Mammary epithelial cell (primary cell): Measurements from ENCODE around the gene CACNA1E.

Source experiments
- EZH2 ChIP-seq: IDR thresholded peaks from 2 replicates; pipeline ENCODE4 v1.6.1; 2012; ENCODE audit warnings: low read length, inconsistent platforms, borderline replicate concordance
- TF ChIP-seq, protein P1 (sequence below), 2 donors: IDR thresholded peaks in 1 of 2; conservative IDR thresholded peaks in 1 of 2; 2 replicates each; pipeline ENCODE4 v1.5.1; 2011 to 2012; ENCODE audit warnings: inconsistent platforms in 2 of 2, low read length in 2 of 2, mild to moderate bottlenecking in 2 of 2, control low read depth in 1 of 2, low read depth in 1 of 2; ENCODE audit not compliant: insufficient read depth in 1 of 2; ENCODE audit errors: extremely low read depth in 1 of 2

DNA sequence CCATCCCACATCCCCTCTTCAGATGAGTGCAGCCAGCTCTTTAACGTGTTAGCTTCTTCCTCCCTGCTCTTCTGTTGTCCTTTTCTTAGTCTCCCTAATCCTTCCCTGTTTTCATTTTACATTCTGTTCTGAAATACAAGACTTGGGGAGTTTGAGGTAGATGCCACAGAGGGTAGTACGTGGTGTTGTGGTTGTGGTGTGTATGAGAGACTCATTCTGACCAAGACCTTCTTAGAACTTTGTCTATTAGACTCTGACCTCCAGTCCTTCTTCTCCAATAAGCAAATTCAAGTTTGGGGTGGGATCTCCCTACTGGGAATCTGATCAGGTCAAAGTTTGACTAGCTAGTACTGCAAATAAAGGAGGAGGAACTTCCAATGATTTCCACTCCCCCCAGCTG, 39.5 kb downstream of the CACNA1E start:
- TF ChIP-seq, protein P1, sequence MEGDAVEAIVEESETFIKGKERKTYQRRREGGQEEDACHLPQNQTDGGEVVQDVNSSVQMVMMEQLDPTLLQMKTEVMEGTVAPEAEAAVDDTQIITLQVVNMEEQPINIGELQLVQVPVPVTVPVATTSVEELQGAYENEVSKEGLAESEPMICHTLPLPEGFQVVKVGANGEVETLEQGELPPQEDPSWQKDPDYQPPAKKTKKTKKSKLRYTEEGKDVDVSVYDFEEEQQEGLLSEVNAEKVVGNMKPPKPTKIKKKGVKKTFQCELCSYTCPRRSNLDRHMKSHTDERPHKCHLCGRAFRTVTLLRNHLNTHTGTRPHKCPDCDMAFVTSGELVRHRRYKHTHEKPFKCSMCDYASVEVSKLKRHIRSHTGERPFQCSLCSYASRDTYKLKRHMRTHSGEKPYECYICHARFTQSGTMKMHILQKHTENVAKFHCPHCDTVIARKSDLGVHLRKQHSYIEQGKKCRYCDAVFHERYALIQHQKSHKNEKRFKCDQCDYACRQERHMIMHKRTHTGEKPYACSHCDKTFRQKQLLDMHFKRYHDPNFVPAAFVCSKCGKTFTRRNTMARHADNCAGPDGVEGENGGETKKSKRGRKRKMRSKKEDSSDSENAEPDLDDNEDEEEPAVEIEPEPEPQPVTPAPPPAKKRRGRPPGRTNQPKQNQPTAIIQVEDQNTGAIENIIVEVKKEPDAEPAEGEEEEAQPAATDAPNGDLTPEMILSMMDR (conservative IDR thresholded peaks at IDR 0.05 in 1 of 2, IDR thresholded peaks at IDR 0.05 in 1 of 2; ENCODE audit: extremely low read depth in 1 of 2, insufficient read depth in 1 of 2, low read depth in 1 of 2, low read length in 2 of 2): no peak
- no peak for TF ChIP-seq EZH2
